NCI-H2227 (cell line): ENCODE results near the gene LDB2.

Experiments used
- DNase-seq: peaks from one replicate; lab custom pipeline; 2025; ENCODE audit not compliant: unreplicated experiment; lab: John Stamatoyannopoulos, UW

The LDB2 gene

DNA sequence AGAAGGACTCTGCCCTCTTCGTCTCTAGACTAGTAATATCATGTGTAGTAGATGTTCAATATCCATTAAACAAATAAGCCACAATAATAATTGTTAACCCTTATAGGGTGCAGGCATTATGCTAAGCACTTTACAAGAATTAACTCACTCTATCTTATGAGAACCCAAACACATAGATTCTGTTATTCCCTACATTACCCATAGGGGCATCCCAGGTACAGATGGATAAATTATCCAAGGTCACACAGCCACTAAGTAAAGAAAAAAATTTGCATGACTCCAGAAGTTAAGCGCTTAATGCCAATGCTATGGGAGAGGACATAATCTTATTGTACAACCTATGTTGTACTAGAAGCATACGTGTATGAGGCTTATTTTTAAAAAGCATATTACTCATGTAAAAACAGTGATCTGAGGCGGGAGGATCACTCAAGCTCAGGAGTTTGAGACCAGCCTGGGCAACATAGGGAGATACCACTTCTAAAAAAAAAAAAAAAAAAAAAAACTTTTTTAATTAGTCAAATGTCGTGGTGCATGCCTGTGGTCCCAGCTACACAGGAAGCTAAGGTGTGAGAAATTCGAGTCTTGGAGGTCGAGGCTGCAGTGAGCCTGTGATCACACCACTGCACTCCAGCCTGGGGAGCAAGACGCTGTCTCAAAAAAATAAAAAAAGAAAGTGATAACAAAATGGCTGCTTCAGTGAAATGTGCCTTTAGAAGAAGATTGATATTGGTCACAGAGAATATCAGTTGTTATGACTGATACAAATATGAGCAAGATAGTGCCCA, 13.6 kb downstream of the LDB2 start:
- DNase-seq, result no peak

DNA sequence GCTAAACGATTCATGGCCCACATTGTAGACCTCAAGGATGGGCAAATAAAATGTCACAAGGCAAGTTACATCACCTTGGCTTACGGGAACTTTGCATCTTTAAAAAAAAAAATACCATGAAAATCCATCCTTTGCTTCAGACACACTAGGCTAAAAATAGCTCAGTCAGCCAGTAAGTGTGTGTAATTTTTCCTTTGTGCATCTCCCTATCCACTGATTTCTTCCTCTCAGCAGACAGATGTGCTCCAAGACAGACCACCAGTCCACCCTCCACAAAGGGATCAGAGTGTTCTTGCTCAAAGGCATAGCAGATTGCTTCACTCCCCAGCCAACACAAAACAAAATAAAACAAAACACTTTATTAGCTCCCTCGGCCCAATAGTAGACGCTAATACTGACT, 14.6 kb downstream of the LDB2 start:
- no peak for DNase-seq

DNA sequence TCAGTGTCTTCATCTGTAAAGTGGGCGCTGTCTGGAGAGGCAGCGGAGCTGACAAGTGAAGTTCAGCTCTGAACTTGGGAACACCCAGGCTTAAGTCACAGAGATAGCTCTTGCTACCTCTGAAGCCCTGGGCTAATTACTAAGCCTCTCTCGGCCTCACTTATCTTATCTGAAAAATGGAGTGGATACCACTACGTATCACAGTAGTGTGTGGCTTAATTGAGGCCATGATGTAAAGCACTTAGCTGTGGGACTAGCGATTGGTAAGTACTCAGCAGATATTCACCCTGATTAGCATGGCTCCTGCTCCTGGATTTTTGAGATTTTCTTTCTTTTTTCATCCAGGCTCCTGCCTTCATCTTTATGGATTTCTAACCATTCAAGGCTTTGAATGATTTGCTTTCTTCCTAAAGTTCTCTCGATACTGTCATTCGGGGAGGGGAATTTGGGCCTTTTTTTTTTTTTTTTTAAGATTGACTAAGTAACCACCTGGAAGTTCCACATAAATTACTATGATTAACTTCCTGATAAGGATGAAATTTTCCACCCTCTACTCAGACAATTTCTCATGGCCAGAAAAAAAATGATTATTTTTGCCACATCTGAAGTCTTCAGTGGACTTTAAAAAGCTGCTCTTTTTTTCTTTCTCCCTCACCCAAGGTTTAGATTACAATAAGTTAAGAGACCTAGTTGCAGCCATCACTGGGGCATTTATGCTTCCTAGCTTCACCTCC, 17.1 kb downstream of the LDB2 start:
- no peak for DNase-seq

DNA sequence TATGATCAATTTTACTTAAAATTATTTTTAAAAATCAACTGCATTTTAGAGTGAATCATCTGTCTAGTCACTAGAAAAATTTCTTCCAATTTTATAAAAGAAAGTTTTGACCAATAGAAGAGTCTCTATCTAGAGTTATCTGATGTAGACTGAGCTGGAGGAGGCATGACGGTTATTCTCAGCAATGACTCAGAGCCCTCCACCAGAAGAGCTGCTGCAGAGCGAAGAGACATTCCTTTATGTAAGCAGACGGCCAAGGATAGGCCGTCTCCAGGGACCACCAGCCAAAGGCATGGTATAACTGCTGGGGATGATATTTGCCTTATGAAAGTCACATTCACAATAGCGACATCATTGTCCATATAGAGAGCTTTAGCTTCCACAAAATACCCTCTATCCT, 23.0 kb downstream of the LDB2 start:
- no peak for DNase-seq

DNA sequence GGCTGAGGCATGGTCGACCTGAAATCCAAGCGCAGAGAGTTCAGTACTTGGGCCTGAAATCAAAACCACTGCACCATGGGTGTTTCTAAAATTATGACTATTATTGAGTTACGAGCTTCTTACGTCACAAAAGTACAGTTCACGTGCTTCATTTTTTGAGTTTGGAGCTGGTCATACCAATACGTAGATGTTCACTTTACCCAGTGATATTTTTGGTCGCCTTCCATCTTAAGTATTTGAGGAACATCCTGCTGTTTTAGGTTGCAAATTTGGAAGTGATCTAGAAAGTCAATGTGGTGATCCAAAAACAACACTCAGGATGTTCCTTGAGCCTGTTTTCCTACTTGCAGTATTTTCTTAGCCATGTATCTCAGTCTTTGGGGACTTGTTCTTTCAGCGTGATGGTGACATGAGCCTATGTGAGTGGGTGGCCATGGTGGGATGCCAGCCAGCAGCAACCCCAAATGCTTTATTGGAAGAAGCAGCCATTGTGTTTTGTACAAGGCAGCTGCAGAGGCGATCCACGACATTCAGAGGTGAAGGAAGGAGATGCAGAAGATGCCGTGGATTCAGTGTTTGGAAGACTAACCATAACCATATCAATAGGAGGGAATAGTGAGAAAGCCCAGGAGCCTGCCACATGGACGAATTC, 28.7 kb downstream of the LDB2 start:
- no peak for DNase-seq

DNA sequence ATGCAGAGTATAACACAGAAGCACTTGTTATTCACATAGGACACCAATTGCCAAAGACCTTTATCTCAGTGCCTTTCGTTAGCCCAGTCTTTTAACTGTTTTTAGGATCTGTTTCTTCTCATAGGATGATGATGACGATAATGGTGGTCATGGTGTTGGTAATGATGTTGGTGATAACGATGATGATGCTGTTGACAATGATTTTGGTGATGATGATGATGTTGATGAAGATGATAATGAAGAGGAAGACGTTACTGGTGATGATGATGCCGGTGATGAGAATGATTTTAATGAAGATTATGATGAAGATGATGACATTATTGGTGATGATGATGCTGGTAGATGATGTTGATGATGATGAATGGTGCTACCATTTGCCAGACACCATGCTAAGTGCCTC, 29.8 kb downstream of the LDB2 start:
- no peak for DNase-seq

DNA sequence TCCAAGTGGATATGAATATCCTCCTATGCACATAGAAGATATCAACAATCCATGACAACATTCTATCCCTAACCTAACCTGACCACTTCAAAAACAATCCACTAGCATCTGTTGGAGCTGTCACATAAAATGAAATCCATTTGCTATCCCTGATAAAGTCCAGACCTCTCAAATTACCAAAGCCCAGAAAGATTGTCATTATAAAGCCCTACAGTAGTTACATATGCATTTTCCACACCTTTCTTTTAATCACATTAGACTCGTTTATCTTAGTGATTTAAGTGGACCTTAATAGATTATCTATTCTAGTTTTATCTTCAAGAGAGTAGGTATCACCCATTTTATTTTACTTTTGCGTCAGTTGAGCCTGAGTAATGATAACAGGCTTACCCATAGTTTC, 30.6 kb downstream of the LDB2 start:
- DNase-seq, result no peak

DNA sequence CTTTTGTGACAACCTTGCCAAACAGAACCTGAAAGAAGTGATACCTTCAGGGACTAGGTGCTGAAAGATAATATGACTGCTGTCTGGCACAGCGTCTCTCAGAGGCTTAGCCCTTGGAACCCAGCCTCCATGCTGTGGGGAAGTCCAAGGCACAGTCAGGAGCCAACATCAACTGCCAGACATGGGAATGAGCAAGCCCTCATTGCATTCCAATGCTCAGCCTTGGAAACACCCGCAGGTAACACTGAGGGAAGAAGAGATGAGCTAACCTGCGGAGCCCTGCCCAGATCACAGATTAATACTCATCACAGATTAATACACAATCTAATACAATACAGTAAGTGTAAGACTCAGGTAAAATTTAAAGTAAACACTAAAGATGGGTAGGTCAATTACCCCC, 31.5 kb downstream of the LDB2 start:
- DNase-seq, result no peak

DNA sequence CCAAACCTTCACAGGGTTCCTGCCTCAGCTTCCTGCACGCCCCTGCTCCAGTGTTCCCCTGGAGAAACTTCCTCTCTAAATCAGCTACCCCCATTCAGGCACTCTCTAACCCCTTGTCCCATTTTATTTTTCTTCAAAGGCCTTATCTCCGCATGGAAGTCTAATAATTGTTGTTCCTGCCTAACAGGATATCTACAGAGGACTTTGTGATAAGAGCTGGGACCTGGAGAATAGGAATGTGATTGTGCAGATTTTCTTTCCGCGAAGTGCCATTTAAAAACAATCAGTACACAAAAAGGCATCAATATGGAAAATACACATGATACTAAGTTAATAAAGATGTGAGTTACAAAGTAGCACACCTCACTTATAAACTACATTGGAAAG, 32.6 kb downstream of the LDB2 start:
- DNase-seq, result no peak

DNA sequence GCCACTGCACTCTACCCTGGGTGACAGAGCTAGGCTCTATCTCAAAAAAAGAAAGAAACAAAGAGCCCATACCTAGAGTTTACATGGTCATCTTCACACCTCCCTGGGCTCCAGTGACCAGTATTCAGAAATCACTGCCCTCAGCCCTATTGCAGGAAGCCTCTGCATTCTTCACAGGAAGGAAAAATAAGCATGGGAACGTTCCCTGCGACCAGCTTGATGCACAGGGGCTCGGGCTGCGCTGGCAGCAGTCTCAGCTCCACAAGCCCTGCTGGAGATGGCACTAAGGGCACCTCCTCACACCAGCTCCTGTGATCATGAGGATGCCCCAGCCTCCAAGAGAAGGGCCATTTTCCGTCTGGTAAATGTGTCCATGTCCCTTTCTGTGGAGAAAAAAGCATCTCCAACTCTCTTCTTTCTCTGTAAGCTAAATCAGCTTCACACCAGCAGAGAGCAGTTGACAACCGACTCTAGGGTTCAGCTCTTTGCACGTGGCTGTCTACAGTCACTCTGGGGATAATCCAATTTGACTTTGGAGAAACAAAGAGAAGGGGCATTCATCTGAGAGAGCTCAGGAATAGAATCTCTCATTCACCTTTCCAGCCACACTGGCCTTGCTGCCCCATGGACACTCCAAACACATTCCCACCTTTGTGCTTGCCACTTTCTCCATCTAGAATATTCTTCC, 33.1 kb downstream of the LDB2 start:
- DNase-seq, result no peak

DNA sequence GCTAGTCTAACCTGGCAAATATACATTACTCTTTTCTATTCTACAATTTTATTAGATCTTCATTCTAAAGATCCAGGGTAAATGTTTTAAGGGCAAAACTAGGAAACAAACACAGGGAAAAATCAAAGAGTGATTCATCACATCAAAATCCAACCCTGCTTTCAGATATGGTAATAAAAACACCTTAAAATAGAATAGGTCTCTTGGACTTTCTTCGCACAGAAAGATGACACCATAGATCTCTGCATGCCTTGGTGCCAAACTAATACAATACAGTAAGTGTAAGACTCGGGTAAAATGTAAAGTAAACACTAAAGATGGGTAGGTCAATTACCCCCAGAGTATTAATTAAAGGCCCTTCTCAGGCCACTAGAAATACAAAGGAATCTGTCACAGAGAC, 34.2 kb downstream of the LDB2 start:
- DNase-seq, result no peak

DNA sequence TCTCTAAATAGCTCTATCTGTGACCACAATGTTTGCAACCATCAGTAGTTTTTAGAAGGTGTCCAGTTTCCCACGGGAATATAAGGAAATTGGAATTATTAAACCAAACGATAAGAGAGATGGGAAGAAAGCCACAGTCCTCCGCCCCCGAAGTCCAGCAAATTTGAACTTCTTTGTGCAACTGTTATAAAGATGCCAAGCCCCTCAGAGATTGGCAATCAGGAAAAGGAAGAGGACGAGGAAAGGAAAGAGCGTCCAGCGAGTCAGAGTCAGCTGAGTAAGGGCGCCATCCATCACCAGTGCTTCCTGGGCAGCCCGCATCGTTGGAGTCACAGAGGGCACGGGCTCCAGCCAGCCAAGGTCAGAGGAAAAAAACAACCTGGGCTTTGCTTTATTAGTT, 35.7 kb downstream of the LDB2 start:
- no peak for DNase-seq

DNA sequence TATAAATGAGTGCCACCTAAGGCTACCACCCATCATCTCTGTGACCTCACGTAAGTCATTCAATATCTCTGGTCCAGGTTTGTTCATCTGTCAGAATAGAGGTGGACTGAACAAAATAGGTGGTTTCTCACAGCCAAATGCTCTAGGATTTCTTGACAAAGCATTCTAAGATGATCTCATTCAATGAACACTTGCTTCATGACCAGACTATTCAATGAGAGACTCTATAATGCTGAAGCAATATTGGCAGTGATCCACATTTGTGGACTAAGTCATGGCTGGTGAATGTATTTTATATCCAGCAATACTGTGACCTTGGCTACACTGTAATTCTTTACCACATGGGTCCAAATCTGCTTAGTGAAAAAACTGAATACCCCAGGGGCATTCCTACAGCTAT, 37.9 kb downstream of the LDB2 start:
- no peak for DNase-seq

DNA sequence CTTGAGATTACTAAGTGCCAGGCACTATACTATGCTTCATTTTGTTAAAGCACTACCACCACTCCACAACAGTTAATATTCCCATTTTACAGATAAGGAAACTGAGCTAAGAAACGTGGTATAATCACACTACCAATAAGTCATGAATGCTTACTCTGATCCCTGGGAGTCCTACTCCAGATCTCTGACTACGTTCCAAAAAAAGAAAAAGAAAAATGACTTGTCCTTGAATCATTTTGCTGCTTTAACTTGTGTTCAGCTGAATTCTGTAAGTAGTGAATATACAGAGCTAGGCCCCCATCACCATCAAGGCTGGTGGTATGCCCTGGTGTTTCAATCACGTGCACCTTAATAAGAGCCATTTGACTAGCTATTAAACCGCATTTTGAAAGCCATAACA, 39.4 kb downstream of the LDB2 start:
- DNase-seq, result no peak

DNA sequence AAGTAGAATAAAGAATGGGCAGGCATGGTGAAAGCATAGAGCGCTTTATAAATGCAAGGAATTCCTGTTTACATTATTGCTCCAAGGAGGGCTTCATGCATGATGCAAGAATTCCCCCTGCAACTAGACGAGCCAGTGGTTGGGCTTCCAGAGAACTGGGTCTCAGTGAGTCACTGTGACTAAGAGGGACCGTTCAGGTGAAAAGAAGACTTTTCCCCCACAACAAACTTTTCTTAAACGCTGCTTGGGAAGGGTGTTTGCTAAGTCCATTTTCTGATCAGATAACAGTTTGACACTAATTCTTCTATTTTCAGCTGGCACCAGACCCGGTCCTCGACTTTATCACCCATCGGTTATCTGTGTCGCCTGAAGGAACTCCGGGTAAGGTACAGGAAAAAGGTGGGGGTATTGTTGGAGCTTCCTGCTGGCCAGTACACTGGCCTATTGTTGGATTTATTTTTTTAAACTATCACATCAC, 40.1 kb downstream of the LDB2 start:
- no peak for DNase-seq

DNA sequence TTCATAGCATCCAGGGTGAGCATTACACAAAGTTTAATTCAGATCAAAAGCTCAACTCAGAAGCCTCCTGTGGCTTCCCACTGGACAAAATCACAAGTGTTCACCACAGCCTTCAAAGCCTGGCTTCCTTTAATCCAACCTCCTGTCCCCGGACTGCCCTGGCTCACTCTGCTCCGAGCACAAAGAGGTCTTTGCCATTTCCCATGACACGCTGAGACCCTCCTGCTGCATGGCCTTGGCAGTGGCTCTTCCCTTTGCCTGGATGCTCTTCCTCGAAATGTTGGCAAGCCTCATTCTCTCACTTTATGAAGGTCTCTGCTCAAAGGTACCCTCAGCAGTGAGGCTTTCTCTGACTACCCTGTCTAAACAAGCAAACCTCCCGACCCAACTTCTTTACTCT, 41.0 kb downstream of the LDB2 start:
- DNase-seq, result no peak

DNA sequence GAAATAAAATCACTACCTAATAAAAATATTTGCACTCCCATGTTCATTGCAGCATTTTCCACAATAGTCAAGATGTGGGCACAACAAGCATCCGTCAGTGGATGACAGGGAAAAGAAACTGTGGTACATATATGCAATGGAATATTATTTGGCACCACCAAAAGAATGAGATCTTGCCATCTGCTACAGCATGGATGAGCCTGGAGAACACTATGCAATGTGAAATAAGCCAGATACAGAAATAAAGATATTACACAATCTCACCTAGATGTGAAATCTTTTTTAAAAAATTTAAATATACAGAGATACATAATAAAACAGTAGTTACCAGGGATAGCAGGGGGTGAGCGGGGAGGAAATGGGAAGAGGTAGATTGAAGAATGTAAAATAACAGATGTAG, 44.8 kb downstream of the LDB2 start:
- DNase-seq, result no peak

DNA sequence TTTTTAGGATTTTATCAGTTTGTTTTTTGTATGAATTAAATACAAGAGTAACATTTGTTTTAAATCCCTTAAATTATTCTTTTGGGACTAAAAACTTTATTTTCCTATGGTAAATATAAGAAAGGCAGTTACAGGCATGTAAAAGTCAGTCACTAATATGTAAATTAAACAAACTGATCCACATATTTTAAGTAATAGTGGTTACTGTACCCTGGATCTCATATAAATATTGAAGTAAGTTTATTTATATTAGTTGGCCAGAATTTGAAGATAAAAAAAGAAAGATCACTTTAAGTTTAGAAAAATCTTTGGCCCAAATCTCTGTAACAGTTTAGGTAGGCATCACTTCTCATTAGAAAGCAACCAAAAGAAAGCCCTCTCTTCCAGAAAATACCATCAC, 45.8 kb downstream of the LDB2 start:
- DNase-seq, result no peak

DNA sequence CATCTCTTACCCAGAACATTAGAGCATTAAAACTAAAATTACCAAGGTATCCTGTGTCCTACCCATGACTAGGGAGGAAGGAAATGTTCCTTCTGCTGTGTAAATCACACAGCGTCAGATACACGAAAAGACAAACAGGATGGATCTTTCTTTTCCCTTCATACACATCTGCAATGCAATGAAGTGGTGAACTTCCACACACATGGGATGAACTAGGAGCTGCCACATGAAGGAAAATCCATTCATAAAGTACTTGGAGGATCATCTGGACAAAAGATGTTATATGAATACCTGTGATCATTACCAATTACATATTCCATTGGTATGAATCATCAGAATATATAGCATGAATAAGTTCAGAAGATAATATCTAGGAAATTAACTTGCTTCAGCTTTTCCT, 46.2 kb downstream of the LDB2 start:
- DNase-seq, result no peak

DNA sequence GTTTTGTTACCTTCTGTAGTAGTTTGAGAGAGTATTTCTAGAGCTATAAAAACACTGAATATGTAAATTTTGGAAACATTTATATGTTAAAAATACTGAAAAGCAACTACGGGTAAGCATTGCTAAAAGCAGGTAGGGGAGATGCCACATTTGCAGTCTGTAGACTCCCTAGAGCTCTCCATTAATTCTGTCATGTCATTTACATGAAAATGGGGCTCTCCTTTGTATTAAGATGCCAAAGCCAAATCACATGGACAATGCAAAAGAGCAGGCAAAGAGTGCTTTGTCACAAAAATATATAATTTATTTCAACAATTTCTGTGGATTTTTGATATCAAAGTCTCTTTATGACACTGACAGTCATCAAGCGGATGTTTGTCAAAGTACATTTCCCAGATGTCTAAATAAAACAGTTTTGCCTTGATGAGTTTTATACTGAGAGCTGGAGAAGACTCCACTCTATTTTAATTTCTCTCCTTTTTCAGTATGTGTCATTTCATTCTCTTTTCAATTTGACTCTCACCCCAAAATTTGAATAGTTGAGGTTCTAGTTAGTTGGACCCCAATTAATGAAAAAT, 51.8 kb downstream of the LDB2 start:
- DNase-seq, result no peak
